ENCODE measurements around the gene PRX. TPM values are rescaled to one million over a fixed set of nuclear protein-coding genes. Genes with fewer than 3 reads are reported as not detected.
A peak's percentile ranks its signal among the peaks of the same experiment; 100 is the strongest.

The PRX gene, protein sequence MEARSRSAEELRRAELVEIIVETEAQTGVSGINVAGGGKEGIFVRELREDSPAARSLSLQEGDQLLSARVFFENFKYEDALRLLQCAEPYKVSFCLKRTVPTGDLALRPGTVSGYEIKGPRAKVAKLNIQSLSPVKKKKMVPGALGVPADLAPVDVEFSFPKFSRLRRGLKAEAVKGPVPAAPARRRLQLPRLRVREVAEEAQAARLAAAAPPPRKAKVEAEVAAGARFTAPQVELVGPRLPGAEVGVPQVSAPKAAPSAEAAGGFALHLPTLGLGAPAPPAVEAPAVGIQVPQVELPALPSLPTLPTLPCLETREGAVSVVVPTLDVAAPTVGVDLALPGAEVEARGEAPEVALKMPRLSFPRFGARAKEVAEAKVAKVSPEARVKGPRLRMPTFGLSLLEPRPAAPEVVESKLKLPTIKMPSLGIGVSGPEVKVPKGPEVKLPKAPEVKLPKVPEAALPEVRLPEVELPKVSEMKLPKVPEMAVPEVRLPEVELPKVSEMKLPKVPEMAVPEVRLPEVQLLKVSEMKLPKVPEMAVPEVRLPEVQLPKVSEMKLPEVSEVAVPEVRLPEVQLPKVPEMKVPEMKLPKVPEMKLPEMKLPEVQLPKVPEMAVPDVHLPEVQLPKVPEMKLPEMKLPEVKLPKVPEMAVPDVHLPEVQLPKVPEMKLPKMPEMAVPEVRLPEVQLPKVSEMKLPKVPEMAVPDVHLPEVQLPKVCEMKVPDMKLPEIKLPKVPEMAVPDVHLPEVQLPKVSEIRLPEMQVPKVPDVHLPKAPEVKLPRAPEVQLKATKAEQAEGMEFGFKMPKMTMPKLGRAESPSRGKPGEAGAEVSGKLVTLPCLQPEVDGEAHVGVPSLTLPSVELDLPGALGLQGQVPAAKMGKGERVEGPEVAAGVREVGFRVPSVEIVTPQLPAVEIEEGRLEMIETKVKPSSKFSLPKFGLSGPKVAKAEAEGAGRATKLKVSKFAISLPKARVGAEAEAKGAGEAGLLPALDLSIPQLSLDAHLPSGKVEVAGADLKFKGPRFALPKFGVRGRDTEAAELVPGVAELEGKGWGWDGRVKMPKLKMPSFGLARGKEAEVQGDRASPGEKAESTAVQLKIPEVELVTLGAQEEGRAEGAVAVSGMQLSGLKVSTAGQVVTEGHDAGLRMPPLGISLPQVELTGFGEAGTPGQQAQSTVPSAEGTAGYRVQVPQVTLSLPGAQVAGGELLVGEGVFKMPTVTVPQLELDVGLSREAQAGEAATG (N-terminal part only)
- polyA plus RNA-seq (2013), result 1.9 and 2.0 TPM in 2 replicates

DNA sequence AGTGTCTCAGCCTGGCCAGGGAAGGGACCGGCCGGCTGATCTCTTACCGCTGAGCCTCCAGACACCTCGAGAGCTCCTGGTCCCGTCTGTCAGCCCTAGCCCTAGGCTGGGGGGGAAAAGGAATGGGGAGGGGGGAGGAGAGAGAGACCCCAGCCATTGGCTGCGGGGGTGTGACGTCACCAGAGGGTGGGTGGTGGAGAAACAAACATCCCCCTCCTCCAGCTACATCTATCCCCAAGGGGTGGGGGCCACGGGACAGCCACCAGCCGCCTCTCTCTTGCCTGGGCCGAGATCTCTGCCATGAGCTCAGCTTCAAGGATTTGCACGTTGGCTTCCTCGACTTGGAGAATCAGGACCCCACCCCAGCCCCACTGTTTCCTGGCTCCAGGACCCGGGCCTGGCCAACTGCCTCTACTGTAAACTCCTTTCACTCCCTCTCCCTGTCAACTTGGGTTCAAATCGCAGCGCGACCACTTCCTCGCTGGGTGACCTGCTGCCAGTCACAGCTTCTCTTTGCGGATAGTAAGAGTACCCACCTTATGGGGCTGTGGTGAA is at the start of gene PRX:
PRX (minus strand) TSS at position 88 of the 555 bp plus-strand sequence. CDS start 5,446 bp downstream, outside the sequence.
- Histone ChIP-seq H3K4me2 (ENCODE audit: low read length) (peak within 1 kb of the TSS; percentile 17), H3K4me3 (ENCODE audit: low read depth, low read length) (no peak within 1 kb of the TSS), H4K12ac (ENCODE audit: low read depth, low read length) (no peak within 1 kb of the TSS), H4K8ac (ENCODE audit: low read depth, low read length) (no peak within 1 kb of the TSS), H3K27me3 (ENCODE audit: insufficient read depth, low read length) (no peaks in the 10 kb centered on the region), H3K79me1 (ENCODE audit: low read length) (peaks cover 7% of the 10 kb centered on the region), H2BK120ac (ENCODE audit: insufficient read depth, low read length, poor library complexity) (no peak within 1 kb of the TSS), H3K4ac (ENCODE audit: low read depth, low read length) (no peak within 1 kb of the TSS), H2AK5ac (ENCODE audit: low read length) (no peak within 1 kb of the TSS), H4K91ac (ENCODE audit: low read depth, low read length) (no peak within 1 kb of the TSS), H3K4me1 (ENCODE audit: control insufficient read depth in 1 of 2, insufficient read depth in 2 of 2, low read length in 2 of 2) (peaks cover 8 to 10% of the 10 kb centered on the region in 2 experiments), H3K23ac (ENCODE audit: low read length) (no peak within 1 kb of the TSS), H3K27ac (ENCODE audit: low read depth, low read length) (no peak within 1 kb of the TSS), H3K9me3 (ENCODE audit: insufficient read depth, low read depth, low read length) (peaks cover 2% of the 10 kb centered on the region), H2BK5ac (ENCODE audit: low read depth, low read length, poor library complexity) (no peak within 1 kb of the TSS), H3K9ac (ENCODE audit: low read length) (no peak within 1 kb of the TSS), H2BK12ac (ENCODE audit: low read length) (no peak within 1 kb of the TSS), H3K79me2 (ENCODE audit: control insufficient read depth, insufficient read depth, low read length, poor library complexity) (no peaks in the 10 kb centered on the region), H3K18ac (ENCODE audit: low read length) (no peak within 1 kb of the TSS), H3K36me3 (ENCODE audit: control insufficient read depth in 1 of 2, insufficient read depth in 2 of 2, low read length in 2 of 2) (no peaks in the 10 kb centered on the region), H2AFZ (ENCODE audit: insufficient read depth, low read length, poor library complexity) (no peak within 1 kb of the TSS), H3K14ac (ENCODE audit: low read length) (no peak within 1 kb of the TSS)
- no peak for DNase-seq
- WGBS (ENCODE audit: extremely low coverage, insufficient coverage, insufficient read length), result no CpG with 5 or more reads among the region's 18 CpGs

DNA sequence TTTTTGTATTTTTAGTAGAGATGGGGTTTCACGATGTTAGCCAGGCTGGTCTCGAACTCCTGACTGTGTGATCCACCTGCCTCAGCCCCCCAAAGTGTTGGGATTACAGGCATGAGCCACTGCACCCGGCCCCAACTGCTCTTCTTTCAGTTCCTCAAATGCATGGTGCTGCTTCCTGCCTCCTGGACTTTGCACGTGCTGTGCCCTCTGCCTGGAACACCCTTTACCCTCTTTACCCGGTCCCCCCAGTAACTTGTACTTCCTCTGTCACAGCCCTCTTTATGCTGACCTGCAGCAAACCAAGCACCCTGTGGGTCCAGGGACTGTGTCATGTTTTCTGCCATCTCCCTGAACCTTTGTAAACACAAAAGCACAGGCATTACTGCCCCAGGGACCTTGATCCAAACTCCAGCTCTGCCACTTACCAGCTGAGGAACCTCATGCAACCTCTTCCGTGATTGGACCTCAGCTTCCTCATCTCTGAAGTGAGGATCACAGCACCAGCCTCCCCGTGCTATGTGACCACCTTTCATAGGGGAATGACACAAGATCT is 48.6 kb upstream of the PRX start:
- no peak overlapping the region for H4K8ac ChIP-seq (ENCODE audit: low read depth, low read length)
- WGBS (ENCODE audit: extremely low coverage, insufficient coverage, insufficient read length), result no CpG with 5 or more reads among the region's 7 CpGs
- H3K9me3 ChIP-seq (ENCODE audit: insufficient read depth, low read depth, low read length), result peaks cover 8% of the 10 kb centered on the region
- H3K36me3 ChIP-seq (ENCODE audit: control insufficient read depth in 1 of 2, insufficient read depth in 2 of 2, low read length in 2 of 2), result peaks cover 5% of the 10 kb centered on the region in 2 experiments
- H2AK5ac ChIP-seq (ENCODE audit: low read length), result no peak overlapping the region
- H4K91ac ChIP-seq (ENCODE audit: low read depth, low read length), result no peak overlapping the region
- no peak overlapping the region for H4K12ac ChIP-seq (ENCODE audit: low read depth, low read length)
- no peak overlapping the region for H2BK5ac ChIP-seq (ENCODE audit: low read depth, low read length, poor library complexity)
- H3K14ac ChIP-seq (ENCODE audit: low read length), result no peak overlapping the region
- no peak overlapping the region for H2BK120ac ChIP-seq (ENCODE audit: insufficient read depth, low read length, poor library complexity)
- H3K27me3 ChIP-seq (ENCODE audit: insufficient read depth, low read length), result peaks cover 6% of the 10 kb centered on the region
- no peak overlapping the region for H2BK12ac ChIP-seq (ENCODE audit: low read length)
- H3K9ac ChIP-seq (ENCODE audit: low read length), result no peak overlapping the region
- no peak overlapping the region for H3K23ac ChIP-seq (ENCODE audit: low read length)
- H3K27ac ChIP-seq (ENCODE audit: low read depth, low read length), result no peak overlapping the region
- peak in 1 of 2 donors; percentile 11 for DNase-seq
- H3K18ac ChIP-seq (ENCODE audit: low read length), result no peak overlapping the region
- H2AFZ ChIP-seq (ENCODE audit: insufficient read depth, low read length, poor library complexity), result no peak overlapping the region
- H3K4ac ChIP-seq (ENCODE audit: low read depth, low read length), result no peak overlapping the region
- H3K4me2 ChIP-seq (ENCODE audit: low read length), result no peak overlapping the region
- peaks cover 10 to 15% of the 10 kb centered on the region in 2 experiments for H3K4me1 ChIP-seq (ENCODE audit: control insufficient read depth in 1 of 2, insufficient read depth in 2 of 2, low read length in 2 of 2)
- no peak overlapping the region for H3K4me3 ChIP-seq (ENCODE audit: low read depth, low read length)
- H3K79me2 ChIP-seq (ENCODE audit: control insufficient read depth, insufficient read depth, low read length, poor library complexity), result no peaks in the 10 kb centered on the region
- H3K79me1 ChIP-seq (ENCODE audit: low read length), result peaks cover 10% of the 10 kb centered on the region

DNA sequence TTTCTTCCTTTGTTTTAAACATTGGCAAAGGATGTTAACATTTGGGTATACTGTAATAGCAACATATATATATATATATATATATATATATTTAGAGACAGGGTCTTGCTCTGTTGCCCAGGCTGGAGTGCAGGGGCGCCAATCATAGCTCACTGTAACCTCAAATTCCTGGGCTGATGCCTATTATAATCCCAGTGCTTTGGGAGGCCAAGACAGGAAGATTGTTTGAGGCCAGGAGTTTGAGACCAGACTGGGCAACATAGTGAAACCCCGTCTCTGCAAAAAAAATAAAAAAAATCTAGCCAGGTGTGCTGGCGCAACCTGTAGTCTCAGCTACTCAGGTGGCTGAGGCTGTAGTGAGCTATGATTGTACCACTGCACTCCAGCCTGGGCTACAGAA is 47.0 kb upstream of the PRX start:
- H2BK120ac ChIP-seq (ENCODE audit: insufficient read depth, low read length, poor library complexity), result no peak overlapping the region
- no CpG with 5 or more reads among the region's 3 CpGs for WGBS (ENCODE audit: extremely low coverage, insufficient coverage, insufficient read length)
- H3K4me3 ChIP-seq (ENCODE audit: low read depth, low read length), result no peak overlapping the region
- no peak overlapping the region for H3K4ac ChIP-seq (ENCODE audit: low read depth, low read length)
- no peak overlapping the region for H2BK5ac ChIP-seq (ENCODE audit: low read depth, low read length, poor library complexity)
- H4K8ac ChIP-seq (ENCODE audit: low read depth, low read length), result no peak overlapping the region
- H3K4me2 ChIP-seq (ENCODE audit: low read length), result no peak overlapping the region
- H3K27ac ChIP-seq (ENCODE audit: low read depth, low read length), result no peak overlapping the region
- H3K79me1 ChIP-seq (ENCODE audit: low read length), result peaks cover 7% of the 10 kb centered on the region
- H2AFZ ChIP-seq (ENCODE audit: insufficient read depth, low read length, poor library complexity), result no peak overlapping the region
- no peak overlapping the region for H2AK5ac ChIP-seq (ENCODE audit: low read length)
- H3K9me3 ChIP-seq (ENCODE audit: insufficient read depth, low read depth, low read length), result no peaks in the 10 kb centered on the region
- no peak overlapping the region for H4K91ac ChIP-seq (ENCODE audit: low read depth, low read length)
- no peaks in the 10 kb centered on the region for H3K79me2 ChIP-seq (ENCODE audit: control insufficient read depth, insufficient read depth, low read length, poor library complexity)
- no peak overlapping the region for H3K18ac ChIP-seq (ENCODE audit: low read length)
- H3K36me3 ChIP-seq (ENCODE audit: control insufficient read depth in 1 of 2, insufficient read depth in 2 of 2, low read length in 2 of 2), result peaks cover 5% of the 10 kb centered on the region in 2 experiments
- no peak overlapping the region for H3K9ac ChIP-seq (ENCODE audit: low read length)
- no peak for DNase-seq
- no peak overlapping the region for H3K14ac ChIP-seq (ENCODE audit: low read length)
- peaks cover 7 to 8% of the 10 kb centered on the region in 2 experiments for H3K4me1 ChIP-seq (ENCODE audit: control insufficient read depth in 1 of 2, insufficient read depth in 2 of 2, low read length in 2 of 2)
- H2BK12ac ChIP-seq (ENCODE audit: low read length), result no peak overlapping the region
- no peak overlapping the region for H3K23ac ChIP-seq (ENCODE audit: low read length)
- H3K27me3 ChIP-seq (ENCODE audit: insufficient read depth, low read length), result no peaks in the 10 kb centered on the region
- no peak overlapping the region for H4K12ac ChIP-seq (ENCODE audit: low read depth, low read length)

DNA sequence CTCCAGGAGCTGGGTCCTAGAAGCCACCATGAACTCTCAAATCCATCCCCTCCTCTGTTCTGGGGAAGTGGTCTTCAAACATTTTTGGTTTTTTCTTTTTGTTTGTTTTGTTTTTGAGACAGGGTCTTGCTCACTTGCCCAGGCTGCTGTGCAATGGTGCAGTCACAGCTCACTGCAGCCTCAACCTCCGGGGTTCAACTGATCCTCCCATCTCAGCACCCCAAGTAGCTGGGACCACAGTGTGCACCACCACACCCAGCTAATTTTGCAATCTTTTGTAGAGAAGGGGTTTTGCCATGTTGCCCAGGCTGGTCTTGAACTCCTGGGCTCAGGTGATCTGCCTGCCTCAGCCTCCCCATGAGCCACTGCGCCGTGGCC is 45.4 kb upstream of the PRX start:
- H3K4ac ChIP-seq (ENCODE audit: low read depth, low read length), result no peak overlapping the region
- no peak overlapping the region for H3K23ac ChIP-seq (ENCODE audit: low read length)

More for the DNA sequence above, 45.4 kb upstream of the PRX start:
- Histone ChIP-seq H4K12ac (ENCODE audit: low read depth, low read length) (no peak overlapping the region), H3K9me3 (ENCODE audit: insufficient read depth, low read depth, low read length) (no peaks in the 10 kb centered on the region), H3K79me1 (ENCODE audit: low read length) (no peaks in the 10 kb centered on the region), H2BK12ac (ENCODE audit: low read length) (no peak overlapping the region), H4K8ac (ENCODE audit: low read depth, low read length) (no peak overlapping the region), H3K9ac (ENCODE audit: low read length) (no peak overlapping the region), H3K79me2 (ENCODE audit: control insufficient read depth, insufficient read depth, low read length, poor library complexity) (no peaks in the 10 kb centered on the region), H2BK5ac (ENCODE audit: low read depth, low read length, poor library complexity) (no peak overlapping the region), H3K27me3 (ENCODE audit: insufficient read depth, low read length) (no peaks in the 10 kb centered on the region), H3K4me1 (ENCODE audit: control insufficient read depth in 1 of 2, insufficient read depth in 2 of 2, low read length in 2 of 2) (no peaks in the 10 kb centered on the region), H3K18ac (ENCODE audit: low read length) (no peak overlapping the region), H3K4me2 (ENCODE audit: low read length) (no peak overlapping the region), H2BK120ac (ENCODE audit: insufficient read depth, low read length, poor library complexity) (no peak overlapping the region), H2AFZ (ENCODE audit: insufficient read depth, low read length, poor library complexity) (no peak overlapping the region), H3K36me3 (ENCODE audit: control insufficient read depth in 1 of 2, insufficient read depth in 2 of 2, low read length in 2 of 2) (peaks cover 5% of the 10 kb centered on the region in 2 experiments), H3K27ac (ENCODE audit: low read depth, low read length) (no peak overlapping the region), H3K14ac (ENCODE audit: low read length) (no peak overlapping the region), H4K91ac (ENCODE audit: low read depth, low read length) (no peak overlapping the region), H2AK5ac (ENCODE audit: low read length) (no peak overlapping the region), H3K4me3 (ENCODE audit: low read depth, low read length) (no peak overlapping the region)
- WGBS (ENCODE audit: extremely low coverage, insufficient coverage, insufficient read length), result no CpG with 5 or more reads among the region's 3 CpGs
- no peak for DNase-seq

Data from trophoblast cell (in vitro differentiated cells and primary cell).